Endodermal cell (in vitro differentiated cells): Measurements from ENCODE around the gene MB21D2. TPM values are rescaled to one million over a fixed set of nuclear protein-coding genes. Genes with fewer than 3 reads are reported as not detected.

Experiments
- DNase-seq: peaks from one replicate; pipeline ENCODE4 v3.0.0-alpha.2; 2017
- H3K27ac ChIP-seq: 2 replicates; pipeline ENCODE4 v1.5.1; 2013; ENCODE audit warnings: mild to moderate bottlenecking, low read depth, low read length, moderate library complexity
- H3K27me3 ChIP-seq: 2 replicates; pipeline ENCODE4 v1.6.1; 2013; ENCODE audit warnings: mild to moderate bottlenecking, low read length, moderate library complexity; ENCODE audit not compliant: insufficient read depth, control insufficient read depth, poor library complexity, severe bottlenecking
- H3K36me3 ChIP-seq: 2 replicates; pipeline ENCODE4 v1.7.0; 2013; ENCODE audit warnings: mild to moderate bottlenecking, low read length, moderate library complexity; ENCODE audit not compliant: control insufficient read depth, insufficient read depth
- H3K4me1 ChIP-seq: one replicate; pipeline ENCODE4 v1.7.0; 2013; ENCODE audit warnings: low read length; ENCODE audit not compliant: control insufficient read depth, insufficient read depth
- H3K4me3 ChIP-seq: 2 replicates; pipeline ENCODE4 v1.5.1; 2013; ENCODE audit warnings: mild to moderate bottlenecking, low read length, moderate library complexity
- H3K9ac ChIP-seq: 2 replicates; pipeline ENCODE4 v1.6.1; 2013; ENCODE audit warnings: mild to moderate bottlenecking, low read length, moderate library complexity; ENCODE audit not compliant: poor library complexity, severe bottlenecking; ENCODE audit errors: extremely low read depth
- H3K9me3 ChIP-seq: 2 replicates; pipeline ENCODE4 v1.6.1; 2013; ENCODE audit warnings: mild to moderate bottlenecking, low read length, moderate library complexity; ENCODE audit not compliant: control insufficient read depth
- H3K27ac Mint-ChIP-seq: 2 replicates; pipeline ENCODE4 v1.8.0; 2020; ENCODE audit warnings: mixed read lengths
- H3K27me3 Mint-ChIP-seq: 2 replicates; pipeline ENCODE4 v1.8.0; 2021; ENCODE audit warnings: mild to moderate bottlenecking, mixed read lengths; ENCODE audit not compliant: insufficient read depth
- H3K36me3 Mint-ChIP-seq: 2 replicates; pipeline ENCODE4 v1.8.0; 2020; ENCODE audit warnings: low read depth, mixed read lengths
- H3K4me1 Mint-ChIP-seq: 2 replicates; pipeline ENCODE4 v1.8.0; 2020; ENCODE audit warnings: mixed read lengths
- H3K4me3 Mint-ChIP-seq: 2 replicates; pipeline ENCODE4 v1.8.0; 2020; ENCODE audit warnings: mild to moderate bottlenecking, moderate library complexity, mixed read lengths
- H3K9me3 Mint-ChIP-seq: 2 replicates; pipeline ENCODE4 v1.8.0; 2020; ENCODE audit warnings: mild to moderate bottlenecking, mixed read lengths
- CTCF ChIP-seq: fragments of 200-600 bp; sonication (generic); conservative IDR thresholded peaks from 2 replicates; pipeline ENCODE4 v1.5.0; 2021; ENCODE audit warnings: antibody characterized with exemption, mild to moderate bottlenecking
- WGBS, 2 experiments: methylation state at CpG; one replicate each; pipeline versions ENCODE4 v1.1.5 to v1.1.7; 2013; ENCODE audit warnings: missing lambda C conversion rate in 2 of 2, mixed read lengths in 1 of 2; ENCODE audit not compliant: insufficient coverage in 1 of 2, insufficient read length in 1 of 2; 5-methylcytosine and 5-hydroxymethylcytosine counted together
- total RNA-seq, 2 donors: library from RNA; stranded (reverse); fragmentation: NEBNext Ultra II Directional in 1 of 2; extraction: Animal tissue kit (Norgen Biotek cat#: 25700) in 1 of 2; gene quantifications; 2 replicates in 1 of 2; 3 replicates in 1 of 2; pipeline ENCODE4 v1.2.1, GENCODE V29; 2021

Gene MB21D2
- total RNA-seq, 2 donors from 2014 or later: 5.7 to 6.9 TPM

GRCh38 chr3:192884777-192885773 is 32.6 kb downstream of the MB21D2 start:
- TF ChIP-seq CTCF: no peak
- Histone ChIP-seq H3K9me3 (no peaks in the 10 kb centered on the region), H3K36me3 (no peaks in the 10 kb centered on the region), H3K27me3 (no peaks in the 10 kb centered on the region), H3K4me1 (peaks cover 7% of the 10 kb centered on the region), H3K4me3 (no peak overlapping the region), H3K9ac (no peak overlapping the region), H3K27ac (no peak overlapping the region)
- peaks cover 10% of the 10 kb centered on the region for H3K27me3 Mint-ChIP-seq
- H3K9me3 Mint-ChIP-seq: no peaks in the 10 kb centered on the region
- DNase-seq: no peak
- peak overlapping the region; percentile 71 for H3K27ac Mint-ChIP-seq
- H3K36me3 Mint-ChIP-seq: no peaks in the 10 kb centered on the region
- 80 to 81% methylated on average over 5 to 8 of the region's 8 CpGs for WGBS, 2 experiments
- peaks cover 25% of the 10 kb centered on the region for H3K4me1 Mint-ChIP-seq
- H3K4me3 Mint-ChIP-seq: no peak overlapping the region

- H3K27ac Mint-ChIP-seq: no peak overlapping the region
Measured at GRCh38 chr3:192883512-192883911, 34.1 kb downstream of the MB21D2 start.

More at GRCh38 chr3:192883512-192883911, 34.1 kb downstream of the MB21D2 start:
- peaks cover 6% of the 10 kb centered on the region for H3K27me3 Mint-ChIP-seq
- TF ChIP-seq CTCF: no peak
- no peaks in the 10 kb centered on the region for H3K36me3 ChIP-seq
- H3K27ac ChIP-seq: no peak overlapping the region
- no peak overlapping the region for H3K4me3 ChIP-seq
- WGBS, 2 experiments: 92% methylated on average over 2 of the region's 2 CpGs; no CpG with 5 or more reads in 1 of the 2 experiments
- H3K4me3 Mint-ChIP-seq: no peak overlapping the region
- H3K9me3 ChIP-seq: no peaks in the 10 kb centered on the region
- H3K9ac ChIP-seq: no peak overlapping the region
- H3K4me1 ChIP-seq: peaks cover 10% of the 10 kb centered on the region
- H3K4me1 Mint-ChIP-seq: peaks cover 26% of the 10 kb centered on the region
- H3K9me3 Mint-ChIP-seq: no peaks in the 10 kb centered on the region
- H3K36me3 Mint-ChIP-seq: no peaks in the 10 kb centered on the region
- no peak for DNase-seq
- no peaks in the 10 kb centered on the region for H3K27me3 ChIP-seq
